Stimulated activated CD8-positive, alpha-beta memory T cell treated with anti-CD3 and anti-CD28 coated beads, Interleukin-4, amount 100 ng/mL, for 24 hours (primary cell): ENCODE results near the gene CEP76.
A peak's percentile ranks its signal among the peaks of the same experiment; 100 is the strongest.

Experiments used
- DNase-seq: peaks from one replicate; pipeline ENCODE4 v3.0.0-alpha.2; 2020; ENCODE audit warnings: low read depth

Gene CEP76, protein sequence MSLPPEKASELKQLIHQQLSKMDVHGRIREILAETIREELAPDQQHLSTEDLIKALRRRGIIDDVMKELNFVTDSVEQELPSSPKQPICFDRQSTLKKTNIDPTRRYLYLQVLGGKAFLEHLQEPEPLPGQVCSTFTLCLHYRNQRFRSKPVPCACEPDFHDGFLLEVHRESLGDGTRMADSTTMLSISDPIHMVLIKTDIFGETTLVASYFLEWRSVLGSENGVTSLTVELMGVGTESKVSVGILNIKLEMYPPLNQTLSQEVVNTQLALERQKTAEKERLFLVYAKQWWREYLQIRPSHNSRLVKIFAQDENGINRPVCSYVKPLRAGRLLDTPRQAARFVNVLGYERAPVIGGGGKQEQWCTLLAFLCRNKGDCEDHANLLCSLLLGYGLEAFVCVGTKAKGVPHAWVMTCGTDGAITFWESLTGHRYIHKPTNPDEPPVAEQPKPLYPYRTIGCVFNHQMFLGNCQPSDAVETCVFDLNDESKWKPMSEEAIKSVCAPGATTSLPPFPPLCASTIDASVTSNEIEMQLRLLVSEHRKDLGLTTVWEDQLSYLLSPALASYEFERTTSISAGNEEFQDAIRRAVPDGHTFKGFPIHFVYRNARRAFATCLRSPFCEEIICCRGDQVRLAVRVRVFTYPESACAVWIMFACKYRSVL

DNA sequence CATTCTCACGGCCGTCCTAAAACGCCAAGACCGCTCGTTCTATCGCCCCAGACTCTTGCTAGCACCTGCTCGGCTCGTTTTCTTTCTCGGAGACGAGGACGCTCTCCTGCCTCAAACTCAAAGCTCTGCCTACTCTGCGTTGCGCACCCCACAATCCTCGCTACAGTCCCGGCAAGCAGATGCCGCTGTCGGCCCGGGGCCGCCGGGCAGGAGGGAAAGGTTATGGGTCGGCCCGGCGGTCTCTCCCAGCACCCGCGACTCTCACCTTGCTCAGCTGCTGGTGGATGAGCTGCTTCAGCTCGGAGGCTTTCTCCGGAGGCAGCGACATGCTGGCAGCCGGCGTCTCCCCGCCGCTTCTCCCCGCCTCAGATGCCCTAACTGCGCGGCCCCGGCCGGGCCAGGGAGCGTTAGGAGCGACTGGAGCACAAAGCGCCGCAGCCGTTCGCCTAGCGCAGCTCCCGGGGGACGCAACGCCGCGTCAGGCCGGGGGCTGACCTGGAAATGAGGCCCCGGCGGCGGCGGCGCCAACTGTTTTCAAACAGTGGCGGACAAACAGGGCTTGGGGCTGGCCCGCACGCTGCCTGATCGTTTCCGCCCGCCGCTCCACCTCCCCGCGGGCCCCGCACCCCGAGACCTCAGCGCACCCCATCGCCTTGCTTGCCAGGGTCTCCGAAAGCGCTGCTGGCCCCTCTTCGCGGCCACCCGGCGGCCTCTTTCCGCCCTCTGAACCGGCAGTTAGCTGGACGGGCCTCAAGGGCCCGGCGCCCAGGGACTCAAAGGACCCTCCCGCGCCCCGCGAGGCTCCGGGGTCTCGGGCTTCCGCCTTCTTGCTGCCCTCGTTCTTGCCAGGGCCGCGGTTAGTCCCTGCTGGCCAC lies at the start of gene CEP76, which contains the start of gene PSMG2:
TSS of gene CEP76 (minus strand) at position 503 of the 875 bp plus-strand sequence. CDS start at position 328, 175 bp downstream.
TSS of gene PSMG2 (plus strand) at position 822 of the 875 bp plus-strand sequence. CDS start 66 bp downstream, outside the sequence.
- DNase-seq, result peak; percentile 77

DNA sequence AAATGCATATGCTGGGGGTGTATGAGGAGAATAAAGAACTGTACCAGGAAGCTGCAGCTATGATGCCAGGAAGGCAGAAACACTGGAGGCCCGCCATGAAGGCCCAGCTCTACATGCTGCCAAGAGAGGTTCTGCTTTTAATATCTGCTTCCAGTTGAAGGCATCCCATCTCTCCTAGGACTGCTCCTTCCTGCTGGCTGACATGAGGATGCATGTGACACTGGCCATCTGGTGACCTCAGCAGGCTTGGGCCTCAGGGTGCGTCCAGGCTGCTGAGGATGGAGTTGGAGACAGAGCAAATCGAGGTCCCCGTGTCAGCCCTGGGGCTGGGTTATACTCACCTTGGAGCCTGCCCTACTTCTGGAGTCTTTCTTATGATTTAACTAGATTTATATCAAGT lies 49.4 kb upstream of the CEP76 start:
- no peak for DNase-seq

DNA sequence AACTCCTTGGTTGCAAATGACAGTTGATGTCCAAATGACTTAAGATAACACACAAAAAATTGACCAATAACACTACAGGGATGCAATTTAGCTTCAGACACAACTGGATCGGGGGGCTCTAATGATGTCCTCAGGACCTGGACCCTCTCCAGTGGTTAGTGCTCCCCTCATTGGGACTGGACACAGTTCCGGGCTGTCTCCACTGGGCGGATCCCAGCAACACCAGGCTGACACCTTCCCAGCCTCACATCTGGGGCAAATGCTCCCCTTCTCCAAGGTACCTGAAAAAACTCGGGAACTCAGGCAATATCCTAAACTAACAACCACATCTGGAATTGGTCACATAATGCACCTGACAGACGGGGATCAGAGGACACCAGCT lies 49.0 kb upstream of the CEP76 start:
- DNase-seq, result no peak

DNA sequence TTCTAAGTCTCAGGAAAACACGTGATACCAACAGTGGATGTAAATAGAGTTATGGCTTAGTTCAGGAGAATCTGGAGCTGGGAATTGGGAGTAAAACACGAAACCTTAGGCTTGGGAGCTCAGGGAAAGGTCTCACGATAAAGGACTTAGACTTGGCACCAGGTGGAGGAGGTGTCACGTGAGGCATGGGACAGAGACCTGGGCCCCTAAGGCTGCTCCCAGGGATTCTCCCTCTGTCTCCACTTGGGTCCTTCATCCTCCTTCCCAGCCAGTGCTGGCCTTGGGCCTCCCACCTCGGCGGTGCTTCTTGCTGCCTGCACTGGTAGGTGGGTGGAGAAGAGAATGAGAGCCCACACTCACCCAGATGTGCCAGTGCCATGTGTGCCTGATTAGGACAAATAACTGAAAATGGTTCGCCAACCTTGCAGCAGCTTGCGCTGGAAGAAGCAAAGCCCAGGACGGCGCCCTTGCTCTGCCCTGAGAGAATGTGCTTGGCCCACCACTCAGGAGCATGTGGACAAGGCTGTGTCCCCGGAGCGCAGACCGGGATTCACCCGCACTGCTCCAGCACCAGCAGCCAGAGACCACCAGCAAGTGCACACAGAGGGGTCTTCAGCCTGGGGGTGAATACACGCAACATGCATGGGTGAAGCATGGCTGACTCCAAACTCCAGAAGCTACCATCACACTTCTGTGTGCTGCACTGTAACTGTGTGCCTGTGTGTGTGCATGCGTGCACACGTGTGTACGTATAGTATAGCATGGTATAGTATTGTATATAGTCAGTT lies 48.4 kb upstream of the CEP76 start:
- no peak for DNase-seq

DNA sequence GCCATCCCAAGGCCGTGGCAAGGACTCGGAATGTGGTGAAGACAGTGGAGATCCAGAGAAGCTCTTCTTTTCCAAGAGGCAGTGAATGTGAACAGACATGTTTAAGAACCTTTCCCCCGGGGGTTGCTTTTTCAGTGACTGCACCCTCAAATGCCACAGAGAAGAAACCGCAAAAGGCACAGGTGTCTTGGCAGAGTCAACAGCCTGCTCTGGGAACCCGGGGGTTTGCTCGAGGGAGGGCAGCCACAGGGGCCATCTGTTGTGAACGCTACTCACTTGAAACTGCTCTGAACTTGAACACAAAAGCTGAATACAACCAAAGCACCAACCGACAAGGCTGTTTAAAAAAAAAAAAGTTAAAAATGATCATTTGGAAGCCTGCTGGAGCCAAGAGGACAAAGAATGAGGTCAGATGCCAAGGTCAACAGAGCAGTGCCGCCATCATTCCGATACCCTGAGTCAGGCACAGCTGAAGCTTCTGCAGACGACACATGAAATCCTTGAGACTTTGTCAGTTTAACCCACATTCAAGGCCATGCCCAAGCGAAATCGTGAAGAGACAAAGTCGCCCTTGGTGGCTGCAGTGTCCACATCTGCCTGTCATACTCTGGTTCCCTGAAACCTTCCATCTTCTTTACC lies 47.7 kb upstream of the CEP76 start:
- no peak for DNase-seq

DNA sequence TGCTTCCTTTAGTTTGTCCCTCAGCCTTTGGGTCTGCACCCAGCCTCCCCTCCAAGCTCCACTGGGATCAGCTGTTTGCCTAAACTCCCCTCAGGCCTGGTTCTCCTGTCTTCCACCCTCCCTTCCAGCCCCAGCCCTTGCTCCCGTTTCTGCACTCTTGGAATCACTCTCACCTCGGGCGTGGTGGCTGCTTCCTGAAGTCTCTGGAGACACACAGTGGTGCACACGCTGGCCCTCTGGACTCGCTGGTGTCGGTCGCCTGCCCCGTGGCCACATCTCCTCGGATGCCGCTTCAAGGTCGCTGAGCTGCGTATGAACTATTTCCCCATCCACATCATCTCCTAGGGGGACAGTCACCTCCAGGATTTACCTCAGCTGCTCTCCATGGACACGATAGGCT lies 46.6 kb upstream of the CEP76 start:
- DNase-seq, result no peak

DNA sequence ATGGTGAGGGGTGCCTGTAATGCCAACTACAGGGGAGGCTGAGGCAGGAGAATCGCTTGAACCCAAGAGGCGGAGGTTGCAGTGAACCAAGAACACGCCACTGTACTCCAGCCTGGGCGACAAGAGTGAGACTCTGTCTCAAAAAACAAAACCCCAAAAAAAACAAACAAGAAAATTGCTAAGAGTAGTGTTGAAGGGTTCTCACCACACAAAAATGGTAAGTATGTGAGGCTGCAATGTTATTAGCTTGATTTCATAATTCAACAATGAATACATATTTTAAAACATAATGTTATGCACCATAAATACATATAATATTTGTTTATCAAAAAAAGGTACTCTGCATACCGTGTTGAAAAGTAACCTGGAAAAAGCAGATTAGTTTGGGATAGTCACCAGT lies 46.1 kb upstream of the CEP76 start:
- no peak for DNase-seq

DNA sequence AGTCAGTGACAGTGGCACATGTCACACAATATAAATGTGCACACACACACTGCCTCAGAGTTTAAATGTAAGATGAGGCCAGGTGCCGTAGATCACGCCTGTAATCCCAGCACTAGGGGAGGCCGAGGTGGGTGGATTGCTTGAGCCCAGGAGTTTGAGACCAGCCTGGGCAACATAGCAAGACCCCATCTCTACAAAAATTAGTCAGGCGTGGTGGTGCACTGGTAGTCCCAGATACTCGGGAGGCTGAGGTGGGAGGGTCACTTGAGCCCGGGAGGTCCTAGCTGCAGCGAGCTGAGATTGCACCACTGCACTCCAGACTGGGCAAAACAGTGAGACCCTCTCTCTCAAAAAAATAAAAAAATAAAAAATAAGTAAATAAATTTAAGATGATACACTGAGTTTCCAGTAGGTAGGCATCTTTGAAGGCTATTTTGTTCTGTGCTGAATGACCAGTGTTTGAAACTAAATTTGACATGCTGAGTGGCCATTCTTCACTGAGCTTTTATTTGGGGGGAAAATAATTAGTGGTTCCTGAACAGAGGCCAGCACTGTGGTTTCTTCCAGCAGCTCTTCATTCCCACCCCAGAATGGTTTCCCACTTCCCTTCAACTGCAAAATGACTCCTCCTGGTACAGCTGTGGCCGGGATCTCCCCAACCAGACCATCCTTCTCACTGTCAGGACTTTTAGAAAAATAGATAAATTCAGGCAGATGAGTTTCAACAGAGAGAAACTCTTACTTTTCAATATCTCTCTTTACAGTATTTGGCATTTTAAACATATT lies 45.2 kb upstream of the CEP76 start:
- no peak for DNase-seq

DNA sequence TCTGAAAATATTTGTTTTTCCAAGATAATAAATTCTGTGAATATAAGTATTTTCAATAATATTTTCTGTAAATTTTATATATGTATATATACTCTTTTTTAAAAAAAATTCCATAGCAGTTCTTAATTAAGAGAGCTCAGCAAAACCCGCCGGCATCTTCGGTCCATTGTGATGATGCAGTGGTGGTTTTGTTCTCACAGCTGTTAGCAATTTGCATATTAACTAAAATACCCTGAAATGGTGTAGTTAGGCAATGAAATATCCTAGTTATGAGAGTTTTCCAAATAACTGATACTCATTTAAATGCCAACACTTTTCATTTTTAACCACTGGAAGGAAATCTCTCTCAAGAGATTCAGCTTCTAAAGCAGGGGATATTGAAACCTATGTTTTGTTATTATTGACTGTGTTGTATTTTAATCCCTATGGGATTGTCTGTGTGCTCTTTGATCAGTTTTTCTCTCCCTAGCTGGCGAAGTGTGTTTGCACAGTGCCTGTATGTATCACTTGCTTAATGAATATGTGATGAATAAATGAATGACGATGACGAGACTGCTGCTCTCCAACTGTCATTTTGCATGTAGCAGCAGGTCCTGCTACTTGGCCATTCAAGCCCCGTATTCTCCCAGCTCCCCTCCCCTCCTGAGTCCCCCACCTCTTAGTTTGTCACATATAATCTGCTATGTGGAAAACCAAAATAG lies 42.7 kb upstream of the CEP76 start:
- DNase-seq, result no peak

DNA sequence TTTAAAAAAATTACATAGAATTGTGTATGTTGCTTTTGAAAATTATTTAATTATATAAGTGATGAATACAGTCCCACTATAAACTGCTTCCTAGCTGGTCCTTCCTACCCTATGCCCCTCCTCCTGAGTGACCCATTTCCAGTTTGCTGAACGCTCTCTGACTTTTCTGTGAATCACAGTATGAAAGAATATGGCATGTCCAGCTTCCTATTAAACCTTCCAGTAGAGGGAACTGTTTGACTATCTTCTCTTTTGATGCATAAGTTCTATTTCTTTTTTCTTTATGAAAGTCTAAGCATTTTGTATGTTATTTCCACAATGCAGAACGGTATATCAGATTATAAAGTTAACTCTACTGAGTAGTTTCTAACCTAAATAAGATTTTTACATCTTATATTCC lies 41.6 kb upstream of the CEP76 start:
- DNase-seq, result no peak

DNA sequence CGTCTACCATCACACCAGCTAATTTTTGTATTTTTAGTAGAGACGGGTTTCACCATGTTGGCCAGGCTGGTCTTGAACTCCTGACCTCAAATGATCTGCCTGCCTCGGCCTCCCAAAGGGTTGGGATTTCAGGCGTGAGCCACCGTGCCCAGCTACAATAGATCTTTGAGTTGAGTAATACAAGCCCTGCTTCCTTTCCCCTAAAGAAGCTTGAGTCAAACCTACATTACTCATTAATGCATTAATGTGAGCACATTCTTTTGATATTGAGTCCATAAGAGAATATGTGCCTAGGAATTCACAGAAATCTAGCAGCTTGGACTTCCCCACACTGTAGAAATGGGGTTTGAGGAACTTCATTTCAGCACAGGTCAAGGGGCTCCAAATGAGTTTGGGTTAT lies 39.9 kb upstream of the CEP76 start:
- no peak for DNase-seq

DNA sequence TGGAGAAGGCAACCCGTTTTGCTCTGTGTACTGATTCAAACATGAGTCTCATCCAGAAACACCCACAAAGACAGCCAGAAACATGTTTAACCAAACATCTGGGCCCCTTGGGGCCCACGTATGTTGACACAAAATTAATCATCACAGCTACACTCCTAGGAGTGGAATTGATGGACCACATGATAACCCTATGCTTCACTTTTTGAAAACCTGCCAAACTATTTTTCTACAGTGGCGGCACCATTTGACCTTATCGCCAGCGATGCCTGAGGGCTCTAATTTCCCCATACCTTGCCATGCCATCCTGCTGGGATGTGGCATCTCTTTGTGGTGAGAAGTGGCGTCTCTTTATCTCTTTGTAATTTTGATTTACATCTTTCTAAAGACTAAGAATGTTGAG lies 38.8 kb upstream of the CEP76 start:
- DNase-seq, result no peak

DNA sequence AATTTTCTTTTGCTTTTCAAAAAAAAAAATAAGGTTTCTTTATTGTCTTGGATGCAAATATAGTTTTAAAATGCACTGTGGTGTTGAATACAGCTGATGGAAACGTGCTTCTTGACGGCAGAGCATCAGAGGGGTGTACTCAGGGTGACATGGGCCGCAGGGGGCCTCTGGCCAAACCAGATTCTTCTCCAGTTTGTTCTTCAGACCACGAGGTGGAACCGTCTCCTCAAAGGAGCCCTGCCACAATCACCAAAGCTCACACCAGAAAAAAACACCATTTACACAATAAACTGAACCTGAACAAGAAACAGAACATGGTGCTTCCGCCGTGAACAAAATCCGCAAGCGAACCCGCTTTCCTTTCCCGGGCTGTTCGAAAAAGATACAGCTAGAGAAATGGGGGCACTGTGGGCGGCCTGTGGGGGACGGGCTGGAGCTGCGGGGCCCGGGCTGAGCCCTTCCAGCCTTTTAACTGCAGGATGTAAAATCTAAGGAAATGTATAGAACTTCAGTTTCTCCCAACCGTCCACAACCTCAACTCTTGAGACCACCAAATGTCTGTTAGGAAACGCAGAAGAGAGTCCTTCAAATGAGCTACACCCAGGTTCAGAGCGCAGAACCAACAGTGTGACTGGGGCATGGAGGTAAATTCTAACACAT lies 34.9 kb upstream of the CEP76 start:
- DNase-seq, result no peak

DNA sequence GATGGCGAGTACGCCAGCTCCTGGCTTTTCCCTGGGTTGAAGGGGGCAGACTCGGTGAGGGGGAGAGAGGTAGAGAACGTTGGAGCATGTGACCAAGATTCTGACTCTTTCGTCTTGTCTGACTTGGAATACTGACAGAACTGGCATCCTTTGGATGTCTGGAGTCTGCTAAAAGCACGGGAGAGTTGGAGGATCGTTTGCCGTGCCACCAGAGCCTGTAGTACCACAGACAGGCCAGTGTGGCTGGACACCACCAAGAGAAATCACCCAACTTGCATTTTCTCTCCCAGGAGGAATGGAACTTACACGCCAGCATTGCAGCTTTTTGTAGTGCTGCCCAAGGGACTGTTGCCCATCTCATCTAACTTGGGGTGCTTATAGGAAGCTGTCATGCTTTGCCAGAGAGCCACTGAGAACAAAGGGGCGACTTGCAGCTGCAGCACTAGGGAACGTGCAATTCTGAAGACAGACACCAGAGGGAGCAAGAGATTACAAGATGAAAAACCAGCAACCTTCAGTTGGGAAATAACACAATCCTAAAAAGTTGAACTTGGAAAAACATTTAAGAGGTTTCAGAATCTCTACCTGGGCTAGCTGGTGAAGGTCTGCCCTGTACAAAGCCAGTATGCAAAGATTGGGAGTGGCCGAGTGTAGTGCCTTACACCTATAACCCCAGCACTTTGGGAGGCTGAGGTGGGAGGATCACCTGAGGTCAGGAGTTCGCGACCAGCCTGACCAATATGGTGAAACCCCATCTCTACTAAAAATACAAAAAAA lies 24.4 kb upstream of the CEP76 start:
- DNase-seq, result peak; percentile 7

DNA sequence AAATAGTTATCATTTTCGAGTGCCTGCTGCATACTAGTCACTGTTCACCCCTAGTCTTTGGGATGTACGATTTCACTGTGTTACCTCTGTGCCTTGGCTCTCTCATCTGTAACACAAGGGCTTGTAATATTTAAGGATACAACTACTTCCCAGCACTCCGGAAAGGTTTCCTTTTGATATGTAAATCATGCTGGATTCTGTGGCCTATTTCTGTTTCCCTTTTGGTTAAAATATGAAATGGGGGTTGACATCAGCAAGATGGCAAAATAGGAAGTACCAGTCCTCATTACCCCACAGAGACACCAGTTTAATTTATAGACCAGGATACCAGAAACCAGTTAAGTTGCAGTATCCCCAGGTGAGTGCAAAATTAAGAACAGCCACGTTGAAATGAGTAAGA lies 23.8 kb upstream of the CEP76 start:
- no peak for DNase-seq

DNA sequence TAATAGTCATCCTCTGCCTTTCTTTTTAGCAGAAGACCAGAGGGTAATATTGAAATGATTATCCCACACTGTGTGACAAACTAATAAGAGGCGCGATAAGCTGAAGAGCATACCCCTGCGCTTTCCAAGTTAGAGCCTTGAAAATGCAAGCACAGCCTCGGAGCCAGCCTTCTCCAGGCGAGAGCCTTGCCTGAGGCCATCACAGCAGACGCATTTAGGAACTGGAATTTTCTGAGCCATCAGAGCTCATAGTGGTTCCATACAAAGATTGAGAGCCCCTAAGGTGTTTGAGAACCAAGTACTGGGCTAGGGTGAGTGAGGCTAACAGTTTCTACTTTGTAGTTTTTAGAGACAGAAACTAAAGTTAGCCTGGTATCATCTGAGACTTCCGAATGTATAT lies 20.2 kb upstream of the CEP76 start:
- DNase-seq, result no peak

DNA sequence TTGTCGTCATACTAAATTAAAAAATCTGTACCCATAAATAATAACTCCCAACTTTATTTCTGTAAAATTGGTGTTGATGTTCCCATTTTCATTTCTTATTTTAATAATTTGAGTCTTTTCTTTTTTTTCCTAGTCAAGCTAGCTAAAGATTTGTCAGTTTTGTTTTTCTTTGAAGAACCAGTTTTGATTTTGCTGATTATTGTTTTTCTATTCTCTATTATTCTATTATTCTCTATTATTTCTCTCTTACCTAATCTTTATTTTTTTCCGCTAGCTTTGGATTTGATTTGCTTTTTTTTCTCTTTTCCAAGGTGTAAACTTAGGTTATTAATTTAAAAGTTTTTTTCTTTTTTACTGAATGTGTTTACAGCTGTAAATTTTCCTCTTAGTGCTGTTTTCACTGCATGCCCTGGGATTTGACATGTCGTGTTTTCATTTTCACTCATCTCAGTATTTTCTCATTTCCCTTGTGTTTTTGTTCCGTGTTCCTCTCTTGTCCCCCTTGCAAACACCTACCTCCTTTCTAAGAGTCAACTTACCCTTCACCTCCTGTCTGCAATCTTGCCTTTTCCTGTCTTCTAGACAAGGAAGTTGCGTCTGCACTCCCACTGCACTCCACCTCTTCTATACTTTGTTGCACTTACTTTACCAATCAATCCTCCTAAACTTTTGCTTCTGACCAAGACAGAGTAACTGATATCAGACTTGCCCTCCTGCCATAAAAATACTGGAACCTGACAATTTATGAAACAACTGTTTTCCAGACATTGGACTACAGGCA lies 19.2 kb upstream of the CEP76 start:
- DNase-seq, result no peak

DNA sequence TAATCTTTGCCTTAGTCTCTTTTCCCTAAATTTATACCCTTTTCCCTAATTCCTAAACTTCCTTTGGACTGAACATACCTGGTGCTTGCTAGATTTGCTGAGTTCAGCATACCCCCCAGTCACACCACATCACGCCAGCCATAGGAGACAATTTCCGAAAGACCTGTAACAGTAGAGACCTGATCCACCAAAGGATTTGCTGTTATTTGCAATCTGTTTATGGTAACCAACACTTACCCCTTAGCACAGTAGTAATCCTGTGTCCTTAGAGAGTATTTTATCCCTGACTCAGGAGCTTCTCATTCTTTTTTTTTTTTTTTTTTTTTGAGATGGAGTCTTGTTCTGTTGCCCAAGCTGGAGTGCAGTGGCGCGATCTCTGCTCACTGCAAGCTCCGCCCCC lies 8.9 kb upstream of the CEP76 start:
- no peak for DNase-seq
